GM21515 (cell line): ENCODE measurements around the gene SLC26A11.
A peak's percentile ranks its signal among the peaks of the same experiment; 100 is the strongest.
"Not testable (repeated sequence)": the region's sequence is repeated elsewhere in the genome, so short reads cannot be mapped to it uniquely, and the experiment has no call there.

Source experiments
- ATAC-seq: cut with Tn5 transposase; IDR thresholded peaks from one replicate; pipeline ENCODE4 v1.9.1; 2021; ENCODE audit not compliant: unreplicated experiment

Gene SLC26A11

DNA sequence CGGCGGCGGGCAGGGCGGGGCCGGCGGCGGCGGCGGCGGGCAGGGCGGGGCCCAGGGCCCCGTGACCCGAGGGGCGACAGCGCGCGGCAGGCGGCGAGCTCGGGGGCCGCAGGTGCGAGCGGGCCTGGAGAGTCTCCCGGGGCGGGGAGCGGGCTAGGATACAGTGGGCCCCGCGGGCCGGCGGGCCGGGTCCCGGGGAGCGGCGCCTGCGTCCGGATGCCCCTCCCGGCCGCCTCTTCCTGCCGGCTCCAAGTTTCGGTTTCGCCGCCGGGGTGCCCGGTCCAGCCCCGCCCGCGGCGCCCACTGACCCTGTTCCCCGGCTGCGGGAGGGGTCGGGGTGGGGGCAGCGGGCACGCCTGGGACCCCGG lies 40.5 kb downstream of the SLC26A11 start, which contains the start of gene RNF213:
Gene RNF213, plus strand, starts transcription at position 62 of the 368 bp plus-strand sequence. CDS start 2,830 bp downstream, outside the sequence.
- no peak for ATAC-seq

DNA sequence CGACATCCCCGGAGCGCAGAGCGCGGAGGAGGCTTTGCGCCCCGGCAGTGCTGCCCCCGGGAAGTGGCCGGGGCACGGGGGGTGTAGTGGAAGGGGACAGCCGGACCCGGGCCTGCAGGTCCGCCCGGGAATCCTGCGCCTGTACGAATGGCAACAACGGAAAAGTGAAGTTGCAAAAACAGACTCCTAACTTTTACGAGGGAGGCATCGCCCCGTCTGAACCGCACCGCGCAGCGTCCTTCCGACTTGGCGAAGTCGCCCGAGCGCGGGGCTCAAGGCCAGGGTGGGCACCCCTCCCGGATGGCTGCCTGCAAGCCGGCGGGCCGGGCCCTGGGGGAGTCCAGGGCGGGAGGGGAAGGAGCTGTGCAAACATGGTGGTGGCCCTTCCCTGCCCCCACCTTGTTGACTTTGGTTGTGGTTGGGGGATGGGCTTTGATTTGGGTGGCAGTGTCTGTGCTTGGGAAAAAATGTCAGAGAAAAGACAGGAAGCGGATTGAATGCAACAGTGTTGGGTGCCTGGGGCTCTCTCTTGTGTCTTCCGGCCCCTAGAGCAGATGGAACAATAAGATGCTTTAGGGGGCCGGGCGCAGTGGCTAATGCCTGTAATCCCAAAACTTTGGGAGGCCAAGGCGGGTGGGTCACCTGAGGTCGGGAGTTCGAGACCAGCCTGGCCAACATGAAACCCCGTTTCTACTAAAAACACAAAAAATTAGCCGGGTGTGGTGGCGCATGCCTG lies 41.1 kb downstream of the SLC26A11 start:
- no peak for ATAC-seq

DNA sequence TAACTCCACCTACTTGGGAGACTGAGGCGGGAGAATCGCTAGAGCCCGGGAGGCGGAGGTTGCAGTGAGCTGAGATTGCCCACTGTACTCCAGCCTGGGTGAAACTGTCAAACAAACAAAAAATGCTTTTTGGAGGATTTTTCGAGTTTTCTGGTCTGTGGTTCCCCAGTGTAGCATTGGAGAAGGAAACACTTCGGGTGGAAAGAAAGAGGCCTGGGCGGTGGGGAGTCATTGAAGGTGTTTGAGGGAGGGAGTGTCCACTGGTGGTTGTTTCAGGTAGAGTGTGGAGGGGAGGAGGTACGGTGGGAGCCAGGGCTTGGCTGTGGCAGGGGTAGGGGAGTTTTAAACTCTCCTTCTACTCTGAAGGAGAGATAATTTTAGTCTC lies 41.7 kb downstream of the SLC26A11 start:
- no peak for ATAC-seq

DNA sequence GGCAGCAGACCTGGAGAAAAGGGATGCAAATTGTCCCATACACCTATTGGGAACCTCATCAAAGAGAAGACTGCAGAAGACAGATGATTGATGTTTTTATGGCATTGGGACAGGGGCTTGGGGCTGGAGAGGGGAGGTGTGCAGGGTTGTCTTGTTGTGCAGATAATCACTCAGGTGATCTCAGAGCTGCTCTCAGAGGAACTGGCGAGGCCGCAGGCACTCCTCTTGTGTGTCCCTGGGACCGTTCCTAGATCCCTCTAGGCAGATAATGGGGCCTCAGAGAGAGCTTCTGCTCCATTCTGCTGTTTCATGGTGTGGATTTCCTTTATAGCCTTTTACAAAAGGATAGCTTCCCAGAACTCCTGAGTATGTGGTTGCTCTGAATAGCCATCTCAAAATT lies 42.1 kb downstream of the SLC26A11 start:
- no peak for ATAC-seq

DNA sequence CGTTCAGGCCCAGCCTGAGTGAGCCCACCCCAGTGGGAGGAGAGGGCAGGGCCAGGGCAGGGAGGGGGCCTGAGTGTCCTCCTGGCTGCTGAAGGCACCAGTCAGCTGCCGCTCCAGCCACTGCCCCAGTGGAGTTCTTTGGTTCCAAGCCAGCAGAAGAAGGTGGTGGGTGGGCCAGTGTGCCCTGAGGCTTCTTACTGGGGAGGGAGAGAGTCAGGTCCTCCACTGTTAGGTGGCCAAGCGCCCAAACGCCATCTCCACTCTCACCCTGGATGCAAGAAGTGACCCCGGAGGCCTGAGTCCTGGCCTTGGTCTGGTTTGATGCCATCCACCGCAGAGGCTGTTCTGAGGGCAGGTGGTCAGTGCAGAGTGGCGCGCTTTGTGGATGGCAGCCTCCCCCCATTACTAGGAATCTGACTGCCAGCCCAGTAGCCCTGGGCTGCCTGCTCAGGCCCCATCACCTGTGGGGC lies 42.6 kb downstream of the SLC26A11 start:
- no peak for ATAC-seq

DNA sequence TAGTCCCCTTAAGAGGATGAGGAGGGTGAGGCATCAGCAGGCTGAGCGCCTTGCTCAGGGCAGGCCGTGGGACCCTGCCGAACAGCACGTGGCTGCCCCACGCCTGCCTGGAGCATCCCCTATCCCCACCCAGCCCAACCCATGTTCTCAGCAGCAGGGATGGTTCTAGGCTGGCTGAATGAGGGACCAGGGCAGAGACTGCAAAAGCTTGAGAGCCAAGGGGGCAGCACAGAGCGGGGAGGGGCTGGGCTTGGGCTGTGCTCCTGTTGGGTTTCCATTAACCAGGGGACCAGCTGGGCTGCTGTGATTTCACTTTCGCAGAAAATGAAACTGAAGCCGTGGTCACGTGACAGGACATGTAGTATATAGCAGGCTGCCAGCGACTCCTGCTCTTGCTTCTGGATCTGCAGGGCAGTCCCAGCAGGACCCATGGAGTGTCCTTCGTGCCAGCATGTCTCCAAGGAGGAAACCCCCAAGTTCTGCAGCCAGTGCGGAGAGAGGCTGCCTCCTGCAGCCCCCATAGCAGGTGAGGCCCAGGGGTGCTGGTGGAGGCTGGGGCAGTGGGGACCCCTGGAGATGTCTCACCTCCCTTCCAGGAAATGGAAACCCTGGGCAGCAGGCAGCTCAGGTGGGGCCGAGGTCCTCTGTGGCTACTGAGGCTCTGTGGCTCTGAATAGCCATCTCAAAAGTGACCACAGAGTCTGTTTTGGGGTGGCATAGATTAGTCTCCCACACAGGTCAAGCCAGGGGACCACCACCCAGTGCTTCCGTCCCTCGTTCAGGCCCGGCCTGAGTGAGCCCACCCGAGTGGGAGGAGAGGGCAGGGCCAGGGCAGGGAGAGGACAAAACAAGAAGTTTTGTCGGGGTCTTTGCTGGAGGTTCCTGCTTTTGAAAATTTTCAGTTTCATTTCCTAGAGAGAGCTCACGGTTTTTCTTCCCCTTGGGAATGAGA lies 43.3 kb downstream of the SLC26A11 start:
- peak; percentile 37 for ATAC-seq

DNA sequence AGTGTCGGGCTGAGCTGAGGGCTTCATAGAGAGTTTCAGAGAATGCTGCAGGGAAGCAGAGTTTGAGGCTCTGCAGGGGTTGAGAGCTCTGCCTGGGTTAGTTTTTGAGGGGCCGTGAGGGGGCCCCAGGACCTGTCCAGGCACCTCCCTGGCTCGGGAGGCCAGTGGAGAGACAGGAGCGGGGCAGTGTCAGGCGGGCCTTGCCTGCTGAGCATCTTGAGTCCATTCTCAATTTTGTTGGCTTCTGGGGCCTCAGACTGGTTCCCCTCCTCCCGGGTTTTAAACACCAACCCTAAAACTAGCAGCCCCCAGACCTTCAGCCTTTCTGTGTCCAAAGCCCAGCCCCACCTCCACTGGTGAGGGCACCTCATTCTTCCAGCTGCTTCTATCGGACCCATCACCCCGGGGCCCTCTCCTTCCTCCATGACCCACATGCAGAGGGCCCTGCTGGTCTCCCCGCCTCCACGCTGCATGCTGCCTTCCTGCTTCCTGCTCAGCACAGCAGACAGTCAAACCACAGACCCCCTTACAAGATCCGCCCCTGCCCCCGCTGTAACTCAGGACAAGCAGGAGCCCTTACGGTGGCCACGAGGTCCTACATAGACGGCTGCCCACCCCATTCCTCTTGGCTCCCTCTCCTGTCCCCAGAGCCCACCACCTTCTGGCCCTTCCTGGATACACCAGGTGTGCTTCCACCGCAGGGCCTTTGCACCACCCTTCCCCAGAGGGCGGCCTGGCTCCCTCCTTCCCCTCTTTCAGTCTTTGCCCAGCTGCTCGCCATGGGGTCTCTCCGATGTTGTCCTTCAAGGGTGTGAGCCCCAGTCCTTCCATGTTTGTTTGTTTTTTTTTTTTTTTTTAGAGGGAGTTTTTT lies 44.2 kb downstream of the SLC26A11 start:
- no peak for ATAC-seq

DNA sequence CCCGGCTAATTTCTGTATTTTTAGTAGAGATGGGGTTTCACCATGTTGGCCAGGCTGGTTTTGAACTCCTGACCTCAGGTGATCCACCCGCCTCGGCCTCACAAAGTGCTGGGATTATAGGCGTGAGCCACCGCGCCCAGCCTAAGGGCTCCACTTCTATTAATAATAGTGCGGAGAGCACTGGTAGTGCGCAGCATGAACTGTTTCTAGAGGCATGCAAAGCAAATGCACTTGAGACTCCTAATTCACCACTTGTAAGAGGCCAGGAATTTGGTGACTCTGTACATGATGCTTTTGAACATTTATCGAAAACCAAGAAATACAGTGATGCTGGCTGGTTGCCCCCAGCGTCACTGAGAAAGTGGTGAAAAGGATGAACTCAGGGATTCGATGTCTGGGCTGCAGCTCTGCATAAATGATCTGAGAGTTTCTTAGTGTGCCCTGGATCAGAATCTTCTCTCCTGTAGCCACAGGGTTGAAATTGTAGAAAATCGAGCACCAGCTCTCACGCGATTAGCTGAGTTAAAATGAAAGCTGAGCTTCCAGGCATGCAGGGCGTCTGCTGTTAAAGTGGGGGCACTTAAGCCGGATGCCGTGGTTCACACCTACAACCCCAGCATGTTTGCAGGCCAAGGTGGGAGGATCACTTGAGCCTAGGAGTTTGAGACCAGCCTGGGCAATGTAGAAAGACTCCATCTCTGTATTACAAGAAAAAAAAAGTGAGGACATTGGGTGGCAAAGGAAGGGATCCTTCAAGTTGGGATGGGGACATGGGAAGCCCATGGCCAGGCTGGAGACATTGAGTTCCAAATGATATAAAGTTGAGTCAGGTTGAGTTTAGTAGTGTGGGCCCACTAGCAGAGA lies 45.2 kb downstream of the SLC26A11 start:
- no peak for ATAC-seq

DNA sequence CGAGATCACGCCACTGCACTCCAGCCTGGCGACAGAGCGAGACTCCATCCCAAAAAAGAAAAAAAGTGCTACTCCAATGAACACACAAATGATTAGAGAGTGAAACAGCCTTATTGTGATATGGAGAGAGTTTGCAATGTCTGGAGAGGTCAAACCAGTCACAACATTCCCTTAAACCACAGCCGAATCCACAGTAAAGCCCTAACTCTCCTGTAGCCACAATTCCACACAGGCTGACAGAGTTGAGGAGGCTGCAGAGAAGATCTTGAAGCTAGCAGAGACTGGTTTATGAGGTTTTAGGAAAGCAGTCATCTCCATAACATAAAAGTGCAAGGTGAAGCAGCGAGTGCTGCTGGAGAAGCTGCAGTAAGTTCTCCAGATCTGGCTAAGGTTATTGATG lies 47.2 kb downstream of the SLC26A11 start:
- no peak for ATAC-seq

DNA sequence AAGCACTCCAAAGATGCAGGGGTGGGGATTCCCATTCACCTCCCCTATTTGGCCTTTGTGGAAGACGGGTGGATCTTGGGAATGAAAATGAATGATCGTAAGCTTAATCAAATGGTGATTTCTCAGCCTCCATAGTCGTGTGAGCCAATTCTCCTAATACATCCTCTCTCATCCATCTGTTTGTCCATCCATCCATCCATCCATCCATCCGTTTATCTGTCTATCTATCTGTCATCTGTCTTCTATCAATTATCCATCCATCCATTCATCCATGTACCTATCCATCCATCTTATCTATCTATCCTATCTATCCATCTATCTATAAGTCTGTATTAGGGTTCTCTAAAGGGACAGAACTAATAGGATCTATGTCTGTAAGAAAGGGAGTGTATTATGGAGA lies 48.2 kb downstream of the SLC26A11 start:
- ATAC-seq, result no peak

DNA sequence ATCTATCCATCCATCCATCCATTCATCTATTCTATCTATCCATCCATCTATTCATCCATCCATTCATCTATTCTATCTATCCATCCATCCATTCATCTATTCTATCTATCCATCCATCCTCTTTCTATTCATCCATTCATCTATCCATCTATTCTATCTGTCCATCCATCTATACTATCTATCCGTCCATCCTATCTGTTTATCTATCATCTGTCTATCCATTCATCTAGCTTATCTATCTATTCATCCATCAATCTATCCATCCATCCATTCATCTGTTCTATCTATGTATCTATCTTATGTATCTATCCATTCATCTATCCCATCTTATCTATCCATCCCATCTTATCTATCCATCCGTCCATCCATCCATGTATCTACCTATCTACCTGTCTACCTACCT lies 49.2 kb downstream of the SLC26A11 start:
- no peak for ATAC-seq

DNA sequence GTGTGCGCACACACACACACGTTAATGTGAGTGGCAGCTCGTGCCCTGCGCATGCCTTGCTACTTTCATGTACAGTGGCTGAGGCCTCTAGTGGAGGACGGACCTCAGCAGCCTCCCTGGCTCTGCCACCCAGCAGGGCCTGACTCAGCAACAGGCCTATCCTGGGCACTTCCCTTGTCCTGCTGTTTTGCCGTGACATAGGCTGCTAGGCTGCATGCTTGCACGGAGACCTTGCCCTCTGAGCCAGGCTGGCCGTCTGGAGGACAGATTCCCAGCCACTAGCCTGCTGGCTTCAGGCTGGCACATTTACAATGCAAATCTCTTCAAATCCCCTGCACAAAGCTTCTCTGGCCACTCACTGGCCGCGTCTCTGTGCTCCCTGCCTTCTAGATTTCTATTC lies 49.9 kb downstream of the SLC26A11 start:
- ATAC-seq, result no peak

DNA sequence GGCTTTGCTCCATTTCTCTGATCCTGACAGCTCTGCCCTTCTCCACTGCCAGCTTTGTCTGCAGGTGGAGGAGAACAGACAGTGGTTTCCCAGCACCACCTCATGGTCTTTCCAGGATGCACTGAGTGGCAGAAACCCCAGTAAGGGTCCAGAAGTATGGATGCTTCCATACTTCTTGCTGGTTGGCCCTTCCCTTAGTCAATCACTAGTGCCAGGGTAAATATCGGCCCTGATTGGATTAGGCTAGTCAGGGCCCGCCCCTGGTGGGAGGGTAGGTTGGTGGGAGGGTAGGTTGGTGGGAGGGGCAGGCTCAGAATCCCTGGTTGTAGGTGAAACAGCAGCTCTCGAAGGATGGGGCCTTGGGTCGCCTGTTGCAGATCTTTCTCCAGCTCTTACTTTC lies 50.6 kb downstream of the SLC26A11 start:
- ATAC-seq, result no peak

DNA sequence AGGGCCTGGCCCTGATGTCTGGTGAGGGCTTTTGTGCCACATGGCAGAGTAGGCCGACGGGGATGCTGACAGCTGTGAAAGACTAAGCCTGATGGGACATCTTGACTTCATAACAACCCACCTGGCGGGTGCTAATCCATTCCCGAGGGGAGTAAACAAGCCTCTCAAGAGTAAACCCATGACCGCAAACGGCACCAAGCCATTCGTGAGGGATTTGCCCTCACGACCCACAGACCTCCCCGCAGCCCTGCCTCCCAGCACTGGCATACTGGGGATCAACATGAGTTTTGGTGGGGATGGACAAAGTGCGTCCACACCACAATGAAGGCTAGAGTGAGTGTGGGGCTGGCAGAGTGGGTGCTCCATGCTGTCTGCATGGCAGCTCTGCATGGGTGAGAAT lies 52.1 kb downstream of the SLC26A11 start:
- no peak for ATAC-seq

DNA sequence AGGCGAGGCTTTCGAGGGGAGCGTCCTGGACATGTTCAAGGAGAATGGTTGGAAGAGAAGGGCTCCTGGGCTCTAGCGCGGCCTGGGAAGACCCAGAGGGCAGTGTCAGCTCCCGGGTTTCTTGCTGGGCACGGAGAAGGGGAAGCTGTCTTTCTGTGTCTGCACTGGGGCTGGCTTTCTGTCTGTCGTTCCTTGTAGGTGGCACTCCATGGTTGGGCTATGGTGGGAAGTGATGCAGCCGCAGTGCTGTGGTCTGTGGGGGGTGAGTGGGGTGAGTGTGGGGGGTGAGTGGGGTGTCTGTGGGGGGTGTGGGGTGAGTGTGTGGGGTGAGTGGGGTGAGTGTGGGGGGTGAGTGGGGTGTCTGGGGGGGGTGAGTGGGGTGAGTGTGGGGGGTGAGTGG lies 54.1 kb downstream of the SLC26A11 start:
- no peak for ATAC-seq

DNA sequence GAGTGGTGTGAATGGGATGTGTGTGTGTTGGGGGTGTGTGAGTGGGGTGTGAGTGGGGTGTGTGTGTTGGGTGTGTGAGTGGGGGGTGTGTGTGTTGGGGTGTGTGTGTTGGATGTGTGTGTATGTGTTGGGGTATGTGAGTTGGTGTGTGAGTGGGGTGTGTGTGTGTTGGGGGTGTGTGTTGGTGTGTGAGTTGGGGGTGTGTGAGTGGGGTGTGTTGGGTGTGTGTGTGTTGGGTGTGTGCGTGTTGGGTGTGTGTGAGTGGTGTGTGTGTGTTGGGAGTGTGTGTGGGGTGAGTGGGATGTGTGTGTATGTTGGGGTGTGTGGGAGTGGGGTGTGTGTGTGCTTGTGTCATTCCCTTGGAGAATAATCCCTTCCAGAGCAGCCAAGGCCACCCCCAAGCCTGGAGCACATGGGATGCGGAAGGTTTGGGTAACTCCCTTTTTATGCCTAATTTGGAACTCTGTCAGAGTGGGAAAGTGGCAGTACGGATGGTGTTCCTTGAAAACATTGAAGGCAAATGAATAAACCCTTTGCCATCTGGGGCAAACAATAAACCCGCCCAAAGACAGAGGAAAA lies 54.7 kb downstream of the SLC26A11 start:
- no peak for ATAC-seq

DNA sequence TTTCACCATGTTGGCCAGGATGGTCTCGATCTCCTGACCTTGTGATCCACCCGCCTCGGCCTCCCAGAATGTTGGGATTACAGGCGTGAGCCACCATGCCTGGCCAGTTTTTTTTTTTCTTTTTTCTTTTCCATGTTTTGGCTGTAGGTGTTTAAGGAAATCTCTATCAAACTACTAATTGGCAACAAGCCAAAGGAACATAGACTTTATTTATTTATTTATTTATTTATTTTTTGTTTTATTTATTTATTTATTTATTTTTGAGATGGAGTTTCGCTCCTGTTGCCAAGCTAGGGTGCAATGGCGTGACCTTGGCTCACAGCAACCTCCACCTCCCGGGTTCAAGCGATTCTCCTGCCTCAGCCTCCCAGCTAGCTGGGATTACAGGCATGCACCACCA lies 55.6 kb downstream of the SLC26A11 start:
- not testable (repeated sequence) for ATAC-seq

DNA sequence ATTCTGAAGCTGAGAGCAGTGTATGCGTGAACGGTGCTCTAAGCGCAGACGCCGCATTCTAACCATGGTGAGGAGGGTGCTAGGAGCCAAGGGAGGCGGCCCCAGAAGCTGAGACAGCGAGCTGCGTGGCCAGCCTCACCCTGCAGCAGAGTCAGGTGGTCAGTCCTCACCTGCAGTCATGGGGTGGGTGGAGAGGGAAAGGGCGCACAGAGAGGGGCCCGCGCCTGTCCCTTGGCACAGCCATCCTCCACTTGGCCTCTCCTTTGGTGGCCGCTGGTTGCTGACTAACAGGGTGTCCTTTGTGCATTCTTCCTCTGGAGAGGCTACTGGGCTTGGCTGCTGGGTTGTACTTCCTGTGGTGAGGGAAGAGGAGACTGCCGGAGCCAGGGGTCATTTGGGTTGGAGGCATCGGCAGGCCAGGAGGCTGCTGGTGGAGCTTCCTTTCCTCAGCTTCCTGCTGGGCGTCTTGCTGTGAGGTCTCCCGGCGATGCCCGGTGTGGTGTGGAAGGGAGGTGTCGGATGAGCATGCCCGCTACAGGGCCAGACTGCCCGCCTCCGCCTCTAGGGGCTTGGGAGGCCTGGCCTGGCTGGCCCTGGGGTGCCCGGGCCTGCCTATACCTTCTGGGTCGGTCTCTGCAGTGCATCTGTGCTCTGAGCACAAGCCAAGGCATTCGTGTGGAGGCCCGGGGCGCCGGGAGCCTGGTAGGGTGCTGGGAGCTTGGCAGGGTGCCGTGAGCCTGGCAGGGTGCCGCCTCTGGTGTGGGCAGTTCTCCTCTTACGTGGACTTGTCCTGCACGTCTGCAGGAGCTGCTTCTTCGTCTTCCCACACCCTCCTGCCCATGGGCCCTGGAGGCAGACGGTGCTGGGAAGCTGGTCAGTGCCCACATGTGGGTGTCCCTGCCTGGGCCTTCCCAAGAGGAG lies 57.8 kb downstream of the SLC26A11 start:
- no peak for ATAC-seq

DNA sequence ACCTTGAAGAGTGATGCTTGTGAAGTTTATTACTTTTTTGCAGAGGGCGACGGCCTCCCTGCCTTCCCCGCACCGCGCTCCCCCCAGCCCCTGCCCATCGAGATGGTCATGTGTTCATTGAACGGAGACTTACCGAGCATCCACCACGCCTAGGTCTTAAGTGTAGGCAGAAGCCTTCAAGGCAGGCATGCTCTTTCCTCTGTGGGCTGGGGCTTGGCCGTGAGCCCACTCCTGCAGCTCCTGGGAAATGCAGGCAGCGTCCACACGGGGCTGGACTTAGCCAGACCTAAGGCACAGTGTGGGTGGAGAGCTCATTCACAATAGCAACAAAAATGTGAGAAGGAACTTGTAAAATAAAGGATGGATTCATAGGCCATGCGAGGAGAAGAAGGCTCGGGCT lies 59.7 kb downstream of the SLC26A11 start:
- no peak for ATAC-seq
